Fibroblast of lung (primary cell): Measurements from ENCODE around the gene TMEM176B. TPM values are rescaled to one million over a fixed set of nuclear protein-coding genes. Genes with fewer than 3 reads are reported as not detected.

ENCODE experiments used
- DNase-seq, 2 donors: peaks; one replicate each; pipeline versions ENCODE4 v3.0.0 to v3.0.0-alpha.2; 2010; ENCODE audit warnings: low read depth in 2 of 2
- H2AFZ ChIP-seq: 2 replicates; pipeline ENCODE4 v1.5.1; 2012; ENCODE audit warnings: low read length, control low read depth, inconsistent platforms
- H3K27ac ChIP-seq: 2 replicates; pipeline ENCODE4 v1.5.1; 2011; ENCODE audit warnings: low read length, control low read depth; ENCODE audit not compliant: insufficient read depth
- H3K27me3 ChIP-seq: 2 replicates; pipeline ENCODE4 v1.5.1; 2011; ENCODE audit warnings: mild to moderate bottlenecking, low read length; ENCODE audit not compliant: control insufficient read depth, insufficient read depth
- H3K36me3 ChIP-seq: 2 replicates; pipeline ENCODE4 v1.5.1; 2011; ENCODE audit warnings: low read length; ENCODE audit not compliant: control insufficient read depth, insufficient read depth
- H3K4me1 ChIP-seq: 2 replicates; pipeline ENCODE4 v1.5.1; 2011; ENCODE audit warnings: low read length; ENCODE audit not compliant: control insufficient read depth, insufficient read depth; ENCODE audit errors: extremely low read depth
- H3K4me2 ChIP-seq: 2 replicates; pipeline ENCODE4 v1.5.1; 2011; ENCODE audit warnings: low read length, control low read depth; ENCODE audit not compliant: insufficient read depth; ENCODE audit errors: extremely low read depth
- H3K4me3 ChIP-seq, 4 experiments: fragments of 200-600 bp in 1 of 4; sonication (generic) in 1 of 4; replicated peaks in 1 of 4; 2 replicates each; pipeline ENCODE4 v1.5.1; 2011 to 2016; ENCODE audit warnings: low read length in 4 of 4, low read depth in 3 of 4, mild to moderate bottlenecking in 3 of 4, control low read depth in 2 of 4, inconsistent platforms in 1 of 4, mixed read lengths in 1 of 4; ENCODE audit not compliant: insufficient read depth in 1 of 4; ENCODE audit errors: control extremely low read depth in 1 of 4
- H3K79me2 ChIP-seq: 2 replicates; pipeline ENCODE4 v1.5.1; 2012; ENCODE audit warnings: mild to moderate bottlenecking, low read length, inconsistent platforms; ENCODE audit not compliant: control insufficient read depth, insufficient read depth
- H3K9ac ChIP-seq: 2 replicates; pipeline ENCODE4 v1.5.1; 2011; ENCODE audit warnings: mild to moderate bottlenecking, low read length, control low read depth; ENCODE audit not compliant: insufficient read depth
- H3K9me3 ChIP-seq: 2 replicates; pipeline ENCODE4 v1.5.1; 2012; ENCODE audit warnings: low read depth, low read length; ENCODE audit not compliant: control insufficient read depth, insufficient read depth
- H4K20me1 ChIP-seq: 2 replicates; pipeline ENCODE4 v1.5.1; 2011; ENCODE audit warnings: low read length; ENCODE audit not compliant: control insufficient read depth, insufficient read depth; ENCODE audit errors: extremely low read depth
- CTCF ChIP-seq, 2 donors: IDR thresholded peaks in 1 of 2; conservative IDR thresholded peaks in 1 of 2; 1 replicate in 1 of 2; 2 replicates in 1 of 2; pipeline ENCODE4 v1.5.1; 2011 to 2012; ENCODE audit warnings: low read length in 2 of 2, control low read depth in 1 of 2, inconsistent platforms in 1 of 2, low read depth in 1 of 2, mild to moderate bottlenecking in 1 of 2
- EZH2 ChIP-seq: IDR thresholded peaks from 2 replicates; pipeline ENCODE4 v1.5.1; 2012; ENCODE audit warnings: low read length, control low read depth, mild to moderate bottlenecking; ENCODE audit errors: missing control alignments
- polyA plus RNA-seq, 2 donors: library from polyadenylated mRNA; depleted of rRNA in 1 of 2; stranded (reverse) in 1 of 2; unstranded in 1 of 2; fragments of >200 nt; gene quantifications; 2 replicates each; pipeline ENCODE4 v1.2.1, GENCODE V29; 2011 to 2012; ENCODE audit warnings: missing spikeins in 1 of 2
- total RNA-seq: library from RNA; depleted of rRNA; stranded (reverse); fragments of >200 nt; gene quantifications from 2 replicates; pipeline ENCODE4 v1.2.1, GENCODE V29; 2014

TMEM176B gene
- total and polyA plus RNA-seq, 2 donors (not counting 1 experiment from before 2014, with no cell fraction given), result 0.78 to 26.8 TPM

DNA sequence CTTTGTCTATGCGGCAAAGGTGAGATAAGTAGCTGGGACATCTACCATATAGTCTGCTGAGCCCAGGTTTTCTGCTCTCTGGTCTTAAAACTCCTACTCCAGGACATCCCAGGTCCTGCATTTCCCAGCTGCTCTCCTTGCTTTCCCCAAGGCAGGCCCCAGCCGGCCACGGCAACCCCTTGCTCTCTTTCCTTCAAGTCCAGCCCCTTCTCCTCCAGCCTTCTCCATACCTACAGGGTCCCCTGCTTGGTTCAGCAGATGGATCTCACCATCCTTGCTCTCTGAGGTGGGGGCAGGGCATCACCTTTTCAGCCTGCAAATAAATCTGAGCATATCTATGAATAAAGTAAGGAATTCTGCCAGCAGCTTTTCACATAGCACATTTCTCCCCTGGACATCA lies 54.3 kb downstream of the TMEM176B start:
- no peak overlapping the region for H3K4me3 ChIP-seq
- H2AFZ ChIP-seq, result no peak overlapping the region
- no peaks in the 10 kb centered on the region for H3K27me3 ChIP-seq
- no peaks in the 10 kb centered on the region for H4K20me1 ChIP-seq
- H3K9me3 ChIP-seq, result no peaks in the 10 kb centered on the region
- H3K4me2 ChIP-seq, result no peak overlapping the region
- H3K27ac ChIP-seq, result no peak overlapping the region
- H3K79me2 ChIP-seq, result no peaks in the 10 kb centered on the region
- no peaks in the 10 kb centered on the region for H3K4me1 ChIP-seq
- no peaks in the 10 kb centered on the region for H3K36me3 ChIP-seq
- TF ChIP-seq CTCF (conservative IDR thresholded peaks at IDR 0.05 in 1 of 2, IDR thresholded peaks at IDR 0.05 in 1 of 2; ENCODE audit: low read depth in 1 of 2, low read length in 2 of 2), result no peak
- no peak for TF ChIP-seq EZH2
- no peak for DNase-seq
- H3K9ac ChIP-seq, result no peak overlapping the region

DNA sequence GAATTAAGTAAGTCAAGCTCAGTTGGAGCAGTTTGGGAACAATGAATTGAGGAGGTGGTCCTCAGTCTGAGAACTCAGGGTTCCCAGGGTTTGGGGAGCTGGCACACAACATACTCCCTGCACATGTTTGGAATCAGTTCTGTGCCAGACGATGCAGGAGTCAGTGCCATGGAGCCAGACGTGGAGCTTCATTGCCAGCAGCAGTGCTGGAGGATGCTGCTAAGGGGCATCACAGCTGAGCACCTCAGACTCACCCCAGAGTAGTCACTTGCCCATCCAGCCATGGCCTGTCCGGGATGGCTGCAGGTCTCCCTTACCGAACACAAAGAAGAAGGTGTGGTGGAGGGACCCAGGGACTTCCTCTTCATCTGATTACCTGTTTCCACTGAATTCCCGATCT lies 55.1 kb downstream of the TMEM176B start:
- no peaks in the 10 kb centered on the region for H3K27me3 ChIP-seq
- no peaks in the 10 kb centered on the region for H3K9me3 ChIP-seq
- no peaks in the 10 kb centered on the region for H4K20me1 ChIP-seq
- no peaks in the 10 kb centered on the region for H3K79me2 ChIP-seq
- no peaks in the 10 kb centered on the region for H3K4me1 ChIP-seq
- no peak overlapping the region for H2AFZ ChIP-seq
- no peak for TF ChIP-seq CTCF (conservative IDR thresholded peaks at IDR 0.05 in 1 of 2, IDR thresholded peaks at IDR 0.05 in 1 of 2; ENCODE audit: low read depth in 1 of 2, low read length in 2 of 2)
- TF ChIP-seq EZH2, result no peak
- H3K4me3 ChIP-seq, result no peak overlapping the region
- no peak overlapping the region for H3K27ac ChIP-seq
- H3K9ac ChIP-seq, result no peak overlapping the region
- no peak for DNase-seq
- no peak overlapping the region for H3K4me2 ChIP-seq
- no peaks in the 10 kb centered on the region for H3K36me3 ChIP-seq

DNA sequence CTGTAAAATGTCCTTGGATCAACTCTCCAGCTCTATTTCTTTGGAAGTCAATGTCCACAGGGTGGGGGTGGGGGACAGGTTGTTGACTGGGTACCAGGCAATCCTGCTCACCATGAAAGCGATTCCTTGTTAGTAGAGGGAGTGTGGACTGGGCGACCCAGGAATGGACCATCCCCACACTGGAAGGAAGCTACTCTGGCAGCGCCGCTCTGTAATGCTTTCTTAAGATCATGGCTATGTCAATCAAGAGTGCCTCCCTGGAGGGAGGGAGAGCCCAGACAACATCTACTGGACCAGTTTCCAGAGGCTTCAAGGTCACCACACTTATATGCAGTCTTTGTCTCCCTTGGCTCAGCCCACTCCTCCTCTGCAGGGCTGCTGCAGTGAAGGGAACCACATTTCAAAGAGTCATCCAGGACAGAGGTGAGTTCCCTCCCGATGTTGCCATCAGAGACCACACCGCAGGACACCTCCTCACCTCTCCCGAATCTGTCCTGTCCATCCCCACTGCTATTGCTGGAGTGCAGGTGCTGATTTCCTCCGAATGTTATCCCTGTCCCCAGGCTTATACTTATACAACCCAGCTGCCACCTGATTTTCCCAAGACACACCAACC lies 56.0 kb downstream of the TMEM176B start:
- H3K79me2 ChIP-seq, result no peaks in the 10 kb centered on the region
- no peak overlapping the region for H3K9ac ChIP-seq
- no peak overlapping the region for H3K27ac ChIP-seq
- DNase-seq, result no peak
- H3K36me3 ChIP-seq, result no peaks in the 10 kb centered on the region
- H3K4me3 ChIP-seq, result no peak overlapping the region
- no peaks in the 10 kb centered on the region for H3K9me3 ChIP-seq
- no peak overlapping the region for H3K4me2 ChIP-seq
- no peaks in the 10 kb centered on the region for H3K27me3 ChIP-seq
- no peak for TF ChIP-seq CTCF (conservative IDR thresholded peaks at IDR 0.05 in 1 of 2, IDR thresholded peaks at IDR 0.05 in 1 of 2; ENCODE audit: low read depth in 1 of 2, low read length in 2 of 2)
- no peak for TF ChIP-seq EZH2
- no peaks in the 10 kb centered on the region for H3K4me1 ChIP-seq
- H2AFZ ChIP-seq, result no peak overlapping the region
- H4K20me1 ChIP-seq, result no peaks in the 10 kb centered on the region
